HG03175 (cell line): ENCODE data around the gene C13orf46.

Experiments used
- ATAC-seq: cut with Tn5 transposase; IDR thresholded peaks from one replicate; pipeline ENCODE4 v1.9.1; 2021; ENCODE audit warnings: mild to moderate bottlenecking, moderate library complexity; ENCODE audit not compliant: unreplicated experiment

The C13orf46 gene

GRCh38 chr13:113941571-113942191 is 32.2 kb downstream of the C13orf46 start:
- no peak for ATAC-seq

GRCh38 chr13:113939944-113940297 is 34.0 kb downstream of the C13orf46 start:
- ATAC-seq: no peak

GRCh38 chr13:113939129-113939943 is 34.5 kb downstream of the C13orf46 start:
- no peak for ATAC-seq

- no peak for ATAC-seq
Measured at GRCh38 chr13:113938716-113939115, 35.2 kb downstream of the C13orf46 start.

- ATAC-seq: no peak
Measured at GRCh38 chr13:113938246-113938645, 35.6 kb downstream of the C13orf46 start.

GRCh38 chr13:113937527-113938180 is 36.2 kb downstream of the C13orf46 start:
- no peak for ATAC-seq

GRCh38 chr13:113937073-113937472 is 36.8 kb downstream of the C13orf46 start:
- no peak for ATAC-seq

GRCh38 chr13:113936166-113936965 is 37.5 kb downstream of the C13orf46 start:
- no peak for ATAC-seq

GRCh38 chr13:113935001-113935844 is 38.7 kb downstream of the C13orf46 start:
- ATAC-seq: no peak

GRCh38 chr13:113934576-113934975 is 39.3 kb downstream of the C13orf46 start:
- ATAC-seq: no peak

- ATAC-seq: no peak
Measured at GRCh38 chr13:113933901-113934300, 40.0 kb downstream of the C13orf46 start.

- no peak for ATAC-seq
Measured at GRCh38 chr13:113931841-113932459, 41.9 kb downstream of the C13orf46 start.

- no peak for ATAC-seq
Measured at GRCh38 chr13:113930671-113931637, 42.9 kb downstream of the C13orf46 start.

GRCh38 chr13:113929628-113930615 is 44.0 kb downstream of the C13orf46 start:
- ATAC-seq: no peak

- ATAC-seq: no peak
Measured at GRCh38 chr13:113928685-113929627, 44.9 kb downstream of the C13orf46 start.
